HEK293 (cell line): ENCODE measurements around the gene IFI30.
A peak's percentile ranks its signal among the peaks of the same experiment; 100 is the strongest.

Experiments used
- CTCF ChIA-PET: fragments of 350-600 bp; formaldehyde crosslinking; extraction: SDS; loops from one replicate; lab custom pipeline; 2021; ENCODE audit warnings: antibody characterized with exemption; lab: Yijun Ruan, JAX
- POLR2A ChIA-PET: fragments of 300-600 bp; formaldehyde crosslinking; extraction: SDS; loops from one replicate; lab custom pipeline; 2020; ENCODE audit warnings: antibody characterized with exemption, inconsistent platforms; lab: Yijun Ruan, JAX
- H3K27ac ChIP-seq: fragments of 200-500 bp; sonication (Bioruptor generic); 2 replicates; pipeline ENCODE4 v1.5.1; 2014; ENCODE audit warnings: low read depth, low read length, control low read depth, inconsistent platforms; ENCODE audit errors: extremely low read depth
- H3K36me3 ChIP-seq, 2 experiments: fragments of 200-500 bp in 1 of 2; sonication (Bioruptor generic) in 1 of 2; 1 replicate in 1 of 2; 2 replicates in 1 of 2; pipeline ENCODE4 v1.5.1; 2014 to 2017; ENCODE audit warnings: inconsistent platforms in 2 of 2, low read length in 2 of 2; ENCODE audit not compliant: control insufficient read depth in 2 of 2, insufficient read depth in 1 of 2
- H3K4me1 ChIP-seq: fragments of 200-500 bp; sonication (Bioruptor generic); 2 replicates; pipeline ENCODE4 v1.5.1; 2014; ENCODE audit warnings: mild to moderate bottlenecking, low read length, inconsistent platforms; ENCODE audit not compliant: control insufficient read depth, insufficient read depth
- H3K4me3 ChIP-seq: 2 replicates; pipeline ENCODE4 v1.5.1; 2011; ENCODE audit warnings: low read depth, mild to moderate bottlenecking, control low read depth, low read length, moderate library complexity
- H3K9me3 ChIP-seq: fragments of 200-500 bp; sonication (Bioruptor generic); 2 replicates; pipeline ENCODE4 v1.5.1; 2014; ENCODE audit warnings: low read depth, low read length, inconsistent platforms; ENCODE audit not compliant: control insufficient read depth, insufficient read depth
- EGR2 ChIP-seq: fragments of 450-650 bp; formaldehyde crosslinking; IDR thresholded peaks from 2 replicates; pipeline ENCODE4 v1.5.1; 2016; ENCODE audit warnings: low read depth, missing biosample characterization, missing genetic modification characterization
- GLIS2 ChIP-seq: fragments of 450-650 bp; formaldehyde crosslinking; IDR thresholded peaks from 2 replicates; pipeline ENCODE4 v1.5.1; 2016; ENCODE audit warnings: missing biosample characterization, missing genetic modification characterization
- KLF1 ChIP-seq: fragments of 450-650 bp; formaldehyde crosslinking; IDR thresholded peaks from 2 replicates; pipeline ENCODE4 v1.5.1; 2016; ENCODE audit warnings: missing biosample characterization, missing genetic modification characterization
- KLF10 ChIP-seq: fragments of 450-650 bp; IDR thresholded peaks from 2 replicates; pipeline ENCODE4 v1.5.1; 2018; ENCODE audit warnings: missing biosample characterization, mild to moderate bottlenecking, missing genetic modification characterization
- SP2 ChIP-seq: fragments of 450-650 bp; formaldehyde crosslinking; IDR thresholded peaks from 2 replicates; pipeline ENCODE4 v1.5.1; 2016; ENCODE audit warnings: missing biosample characterization, missing genetic modification characterization
- SP3 ChIP-seq: fragments of 450-650 bp; formaldehyde crosslinking; IDR thresholded peaks from 2 replicates; pipeline ENCODE4 v1.5.1; 2016; ENCODE audit warnings: missing biosample characterization, missing genetic modification characterization
- ZBTB20 ChIP-seq: fragments of 450-650 bp; formaldehyde crosslinking; IDR thresholded peaks from 2 replicates; pipeline ENCODE4 v1.5.1; 2016; ENCODE audit warnings: missing biosample characterization, missing genetic modification characterization
- ZBTB48 ChIP-seq: fragments of 450-650 bp; formaldehyde crosslinking; IDR thresholded peaks from 2 replicates; pipeline ENCODE4 v1.5.1; 2016; ENCODE audit warnings: missing biosample characterization, missing genetic modification characterization
- ZBTB8A ChIP-seq: fragments of 450-650 bp; formaldehyde crosslinking; IDR thresholded peaks from 2 replicates; pipeline ENCODE4 v1.5.1; 2016; ENCODE audit warnings: missing biosample characterization, missing genetic modification characterization
- ZFHX2 ChIP-seq: fragments of 450-650 bp; formaldehyde crosslinking; conservative IDR thresholded peaks from 2 replicates; pipeline ENCODE4 v1.5.1; 2016; ENCODE audit warnings: missing biosample characterization, missing genetic modification characterization
- ZNF112 ChIP-seq: fragments of 450-650 bp; formaldehyde crosslinking; IDR thresholded peaks from 2 replicates; pipeline ENCODE4 v1.5.0; 2017; ENCODE audit warnings: missing biosample characterization, missing genetic modification characterization
- ZNF121 ChIP-seq: fragments of 450-650 bp; formaldehyde crosslinking; IDR thresholded peaks from 2 replicates; pipeline ENCODE4 v1.5.1; 2016; ENCODE audit warnings: missing biosample characterization, missing genetic modification characterization
- ZNF175 ChIP-seq: fragments of 450-650 bp; formaldehyde crosslinking; IDR thresholded peaks from 2 replicates; pipeline ENCODE4 v1.5.1; 2016; ENCODE audit warnings: missing biosample characterization, missing genetic modification characterization
- ZNF184 ChIP-seq: fragments of 450-650 bp; IDR thresholded peaks from 2 replicates; pipeline ENCODE4 v1.5.1; 2018; ENCODE audit warnings: missing biosample characterization, mild to moderate bottlenecking, missing genetic modification characterization
- ZNF2 ChIP-seq: fragments of 450-650 bp; formaldehyde crosslinking; IDR thresholded peaks from 2 replicates; pipeline ENCODE4 v1.5.1; 2016; ENCODE audit warnings: missing biosample characterization, missing genetic modification characterization
- ZNF335 ChIP-seq: fragments of 450-650 bp; formaldehyde crosslinking; conservative IDR thresholded peaks from 2 replicates; pipeline ENCODE4 v1.5.1; 2016; ENCODE audit warnings: missing biosample characterization, missing genetic modification characterization
- ZNF558 ChIP-seq: fragments of 450-650 bp; formaldehyde crosslinking; IDR thresholded peaks from 2 replicates; pipeline ENCODE4 v1.5.1; 2016; ENCODE audit warnings: missing biosample characterization, missing genetic modification characterization
- ZNF629 ChIP-seq: fragments of 450-650 bp; formaldehyde crosslinking; IDR thresholded peaks from 2 replicates; pipeline ENCODE4 v1.5.1; 2017; ENCODE audit warnings: missing biosample characterization, missing genetic modification characterization
- ZNF654 ChIP-seq: fragments of 450-650 bp; formaldehyde crosslinking; IDR thresholded peaks from 2 replicates; pipeline ENCODE4 v1.5.1; 2016; ENCODE audit warnings: low read depth, missing biosample characterization, missing genetic modification characterization
- ZNF658 ChIP-seq: fragments of 450-650 bp; formaldehyde crosslinking; IDR thresholded peaks from 2 replicates; pipeline ENCODE4; 2016; ENCODE audit warnings: missing biosample characterization, missing genetic modification characterization
- ZNF785 ChIP-seq: fragments of 450-650 bp; formaldehyde crosslinking; IDR thresholded peaks from 2 replicates; pipeline ENCODE4 v1.5.1; 2016; ENCODE audit warnings: missing biosample characterization, missing genetic modification characterization
- ZXDB ChIP-seq: fragments of 450-650 bp; formaldehyde crosslinking; IDR thresholded peaks from 2 replicates; pipeline ENCODE4 v1.5.1; 2016; ENCODE audit warnings: missing biosample characterization, missing genetic modification characterization
- TF ChIP-seq, protein P1 (sequence below): sonication (generic); formaldehyde crosslinking; IDR thresholded peaks from 2 replicates; pipeline ENCODE4 v1.8.1; 2022; ENCODE audit warnings: mild to moderate bottlenecking, moderate library complexity, missing genetic modification reagents
- TF ChIP-seq, protein P2 (sequence below): fragments of 450-650 bp; formaldehyde crosslinking; IDR thresholded peaks from 2 replicates; pipeline ENCODE4 v1.5.1; 2016; ENCODE audit warnings: missing biosample characterization, missing genetic modification characterization, low read depth
- TF ChIP-seq, protein P3 (sequence below): fragments of 450-650 bp; formaldehyde crosslinking; IDR thresholded peaks from 2 replicates; pipeline ENCODE4 v1.5.1; 2016; ENCODE audit warnings: missing biosample characterization, missing genetic modification characterization
- TF ChIP-seq, protein P4 (sequence below): fragments of 450-650 bp; formaldehyde crosslinking; IDR thresholded peaks from 2 replicates; pipeline ENCODE4 v1.5.1; 2016; ENCODE audit warnings: missing biosample characterization, missing genetic modification characterization
- TF ChIP-seq, protein P5 (sequence below): fragments of 450-650 bp; formaldehyde crosslinking; IDR thresholded peaks from 2 replicates; pipeline ENCODE4 v1.5.1; 2016; ENCODE audit warnings: missing biosample characterization, missing genetic modification characterization
- TF ChIP-seq, protein P6 (sequence below): fragments of 450-650 bp; formaldehyde crosslinking; IDR thresholded peaks from 2 replicates; pipeline ENCODE4 v1.5.1; 2016; ENCODE audit warnings: missing biosample characterization, missing genetic modification characterization

IFI30 gene

DNA sequence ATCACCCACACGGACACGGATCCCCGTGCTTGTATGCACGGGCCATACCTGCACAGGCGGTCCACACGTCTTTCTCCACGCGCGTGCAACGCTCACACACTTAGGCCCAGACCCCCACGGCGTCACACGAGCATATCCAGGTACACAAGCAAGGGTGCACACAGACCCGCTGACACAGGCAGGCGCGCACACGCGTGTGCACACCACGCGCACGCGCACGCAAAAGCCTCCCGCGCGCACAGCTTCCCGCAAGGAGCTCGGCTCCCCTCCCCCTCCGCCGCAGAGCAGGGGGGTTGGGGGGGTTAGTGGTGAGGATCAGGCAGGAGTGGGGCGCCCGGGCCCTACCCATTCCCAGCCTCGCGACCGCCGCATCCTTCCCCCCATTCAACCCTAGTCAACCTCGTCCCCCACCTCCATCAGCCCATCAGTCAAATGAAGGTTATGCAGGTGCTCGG, 29.8 kb downstream of the IFI30 start (continued):
- no peak for TF ChIP-seq ZNF654
- TF ChIP-seq ZNF184, result no peak
- no peak for TF ChIP-seq ZFHX2 (tag by site-specific recombination)
- 0 out of 2 replicates have a peak, but pooled peaks have one; percentile 18 for TF ChIP-seq ZNF121 (tag by site-specific recombination)
- TF ChIP-seq ZNF2 (tag by site-specific recombination), result 0 out of 2 replicates have a peak, but pooled peaks have one; percentile 34
- TF ChIP-seq, all 188 proteins: peak for 21

DNA sequence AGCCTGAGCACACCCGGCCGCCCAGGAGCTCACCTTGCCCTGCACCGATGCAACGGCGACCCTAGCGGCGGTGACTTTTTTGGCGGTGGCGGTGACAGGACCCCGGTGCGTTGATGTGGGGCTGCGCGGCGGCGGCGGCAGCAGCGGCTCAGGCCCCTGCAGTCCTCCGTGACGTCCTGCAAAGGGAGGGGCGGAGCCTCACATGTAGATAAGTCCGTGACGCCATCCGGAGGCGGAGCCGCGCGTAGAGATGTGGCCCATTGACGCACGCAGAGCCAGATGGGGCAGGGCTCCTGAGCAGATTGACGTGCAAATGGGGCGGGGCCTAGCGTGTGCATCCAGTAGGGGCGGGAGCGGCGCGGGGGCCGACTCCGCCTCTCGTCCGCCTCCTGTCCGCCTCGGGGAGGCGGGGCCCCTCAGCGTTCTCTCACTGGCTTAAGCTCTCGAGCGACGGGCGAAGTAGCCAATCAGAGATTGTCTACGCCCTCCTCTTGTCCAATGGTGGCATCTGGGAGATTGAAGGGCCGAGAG, 30.3 kb downstream of the IFI30 start, which contains the start of gene RAB3A:
TSS of gene RAB3A (minus strand) at position 180 of the 531 bp plus-strand sequence. CDS start 1,302 bp downstream, outside the sequence.
- TF ChIP-seq ZNF175 (tag by site-specific recombination), result no peak
- TF ChIP-seq ZBTB20 (tag by site-specific recombination), result no peak
- TF ChIP-seq, protein P1, sequence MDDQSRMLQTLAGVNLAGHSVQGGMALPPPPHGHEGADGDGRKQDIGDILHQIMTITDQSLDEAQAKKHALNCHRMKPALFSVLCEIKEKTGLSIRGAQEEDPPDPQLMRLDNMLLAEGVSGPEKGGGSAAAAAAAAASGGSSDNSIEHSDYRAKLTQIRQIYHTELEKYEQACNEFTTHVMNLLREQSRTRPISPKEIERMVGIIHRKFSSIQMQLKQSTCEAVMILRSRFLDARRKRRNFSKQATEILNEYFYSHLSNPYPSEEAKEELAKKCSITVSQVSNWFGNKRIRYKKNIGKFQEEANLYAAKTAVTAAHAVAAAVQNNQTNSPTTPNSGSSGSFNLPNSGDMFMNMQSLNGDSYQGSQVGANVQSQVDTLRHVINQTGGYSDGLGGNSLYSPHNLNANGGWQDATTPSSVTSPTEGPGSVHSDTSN (CRISPR knock-in tag), result peak; percentile 99
- TF ChIP-seq EGR2 (tag by site-specific recombination), result peak; percentile 82
- no peak for TF ChIP-seq ZNF112
- peak; percentile 99 for TF ChIP-seq KLF10 (tag by site-specific recombination)
- TF ChIP-seq ZXDB (tag by site-specific recombination), result peak; percentile 93
- peak; percentile 16; the same call in 1 of the 2 replicates for TF ChIP-seq ZBTB8A (tag by site-specific recombination)
- TF ChIP-seq GLIS2 (tag by site-specific recombination), result peak; percentile 38; the same call in 1 of the 2 replicates
- peak; percentile 87; the same call in 1 of the 2 replicates for TF ChIP-seq ZNF335 (tag by site-specific recombination)
- TF ChIP-seq SP2 (tag by site-specific recombination), result peak; percentile 99
- peak; percentile 84 for TF ChIP-seq KLF1 (tag by site-specific recombination)
- TF ChIP-seq, protein P2, sequence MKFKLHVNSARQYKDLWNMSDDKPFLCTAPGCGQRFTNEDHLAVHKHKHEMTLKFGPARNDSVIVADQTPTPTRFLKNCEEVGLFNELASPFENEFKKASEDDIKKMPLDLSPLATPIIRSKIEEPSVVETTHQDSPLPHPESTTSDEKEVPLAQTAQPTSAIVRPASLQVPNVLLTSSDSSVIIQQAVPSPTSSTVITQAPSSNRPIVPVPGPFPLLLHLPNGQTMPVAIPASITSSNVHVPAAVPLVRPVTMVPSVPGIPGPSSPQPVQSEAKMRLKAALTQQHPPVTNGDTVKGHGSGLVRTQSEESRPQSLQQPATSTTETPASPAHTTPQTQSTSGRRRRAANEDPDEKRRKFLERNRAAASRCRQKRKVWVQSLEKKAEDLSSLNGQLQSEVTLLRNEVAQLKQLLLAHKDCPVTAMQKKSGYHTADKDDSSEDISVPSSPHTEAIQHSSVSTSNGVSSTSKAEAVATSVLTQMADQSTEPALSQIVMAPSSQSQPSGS, result peak; percentile 60; the same call in 1 of the 2 replicates
- TF ChIP-seq, protein P3, sequence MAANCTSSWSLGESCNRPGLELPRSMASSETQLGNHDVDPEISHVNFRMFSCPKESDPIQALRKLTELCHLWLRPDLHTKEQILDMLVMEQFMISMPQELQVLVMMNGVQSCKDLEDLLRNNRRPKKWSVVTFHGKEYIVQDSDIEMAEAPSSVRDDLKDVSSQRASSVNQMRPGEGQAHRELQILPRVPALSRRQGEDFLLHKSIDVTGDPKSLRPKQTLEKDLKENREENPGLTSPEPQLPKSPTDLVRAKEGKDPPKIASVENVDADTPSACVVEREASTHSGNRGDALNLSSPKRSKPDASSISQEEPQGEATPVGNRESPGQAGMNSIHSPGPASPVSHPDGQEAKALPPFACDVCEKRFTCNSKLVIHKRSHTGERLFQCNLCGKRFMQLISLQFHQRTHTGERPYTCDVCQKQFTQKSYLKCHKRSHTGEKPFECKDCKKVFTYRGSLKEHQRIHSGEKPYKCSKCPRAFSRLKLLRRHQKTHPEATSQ (tag by site-specific recombination), result 0 out of 2 replicates have a peak, but pooled peaks have one; percentile 3
- TF ChIP-seq ZNF558 (tag by site-specific recombination), result no peak
- peak; percentile 82 for TF ChIP-seq ZFHX2 (tag by site-specific recombination)
- TF ChIP-seq SP3 (tag by site-specific recombination), result peak; percentile 100
- TF ChIP-seq, protein P4, sequence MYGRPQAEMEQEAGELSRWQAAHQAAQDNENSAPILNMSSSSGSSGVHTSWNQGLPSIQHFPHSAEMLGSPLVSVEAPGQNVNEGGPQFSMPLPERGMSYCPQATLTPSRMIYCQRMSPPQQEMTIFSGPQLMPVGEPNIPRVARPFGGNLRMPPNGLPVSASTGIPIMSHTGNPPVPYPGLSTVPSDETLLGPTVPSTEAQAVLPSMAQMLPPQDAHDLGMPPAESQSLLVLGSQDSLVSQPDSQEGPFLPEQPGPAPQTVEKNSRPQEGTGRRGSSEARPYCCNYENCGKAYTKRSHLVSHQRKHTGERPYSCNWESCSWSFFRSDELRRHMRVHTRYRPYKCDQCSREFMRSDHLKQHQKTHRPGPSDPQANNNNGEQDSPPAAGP, result peak; percentile 61; the same call in 1 of the 2 replicates
- TF ChIP-seq ZNF785 (tag by site-specific recombination), result no peak
- 0 out of 2 replicates have a peak, but pooled peaks have one; percentile 27 for TF ChIP-seq ZBTB48 (tag by site-specific recombination)
- peak; percentile 93 for TF ChIP-seq ZNF629
- TF ChIP-seq, protein P5, sequence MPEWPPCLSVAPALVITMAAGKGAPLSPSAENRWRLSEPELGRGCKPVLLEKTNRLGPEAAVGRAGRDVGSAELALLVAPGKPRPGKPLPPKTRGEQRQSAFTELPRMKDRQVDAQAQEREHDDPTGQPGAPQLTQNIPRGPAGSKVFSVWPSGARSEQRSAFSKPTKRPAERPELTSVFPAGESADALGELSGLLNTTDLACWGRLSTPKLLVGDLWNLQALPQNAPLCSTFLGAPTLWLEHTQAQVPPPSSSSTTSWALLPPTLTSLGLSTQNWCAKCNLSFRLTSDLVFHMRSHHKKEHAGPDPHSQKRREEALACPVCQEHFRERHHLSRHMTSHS (tag by site-specific recombination), result no peak
- no peak for TF ChIP-seq ZNF658 (tag by site-specific recombination)
- TF ChIP-seq, protein P6, sequence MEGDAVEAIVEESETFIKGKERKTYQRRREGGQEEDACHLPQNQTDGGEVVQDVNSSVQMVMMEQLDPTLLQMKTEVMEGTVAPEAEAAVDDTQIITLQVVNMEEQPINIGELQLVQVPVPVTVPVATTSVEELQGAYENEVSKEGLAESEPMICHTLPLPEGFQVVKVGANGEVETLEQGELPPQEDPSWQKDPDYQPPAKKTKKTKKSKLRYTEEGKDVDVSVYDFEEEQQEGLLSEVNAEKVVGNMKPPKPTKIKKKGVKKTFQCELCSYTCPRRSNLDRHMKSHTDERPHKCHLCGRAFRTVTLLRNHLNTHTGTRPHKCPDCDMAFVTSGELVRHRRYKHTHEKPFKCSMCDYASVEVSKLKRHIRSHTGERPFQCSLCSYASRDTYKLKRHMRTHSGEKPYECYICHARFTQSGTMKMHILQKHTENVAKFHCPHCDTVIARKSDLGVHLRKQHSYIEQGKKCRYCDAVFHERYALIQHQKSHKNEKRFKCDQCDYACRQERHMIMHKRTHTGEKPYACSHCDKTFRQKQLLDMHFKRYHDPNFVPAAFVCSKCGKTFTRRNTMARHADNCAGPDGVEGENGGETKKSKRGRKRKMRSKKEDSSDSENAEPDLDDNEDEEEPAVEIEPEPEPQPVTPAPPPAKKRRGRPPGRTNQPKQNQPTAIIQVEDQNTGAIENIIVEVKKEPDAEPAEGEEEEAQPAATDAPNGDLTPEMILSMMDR (tag by site-specific recombination), result peak; percentile 87
- Histone ChIP-seq H3K36me3 (peaks cover 4 to 7% of the 10 kb centered on the region in 2 experiments; a peak in 2 of 3 replicates), H3K4me3 (peak within 1 kb of the TSS; percentile 70), H3K9me3 (no peaks in the 10 kb centered on the region), H3K4me1 (peaks cover 8% of the 10 kb centered on the region), H3K27ac (peak within 1 kb of the TSS; percentile 60)
- POLR2A ChIA-PET, result interaction anchor here (0.6 to 3.1 kb wide), 6 partner anchors 11 to 631 kb away, joined by 3 to 30 read pairs (median 4); partner anchors contain the start of genes JUND and MPV17L2
- CTCF ChIA-PET, result interaction anchor here (1.7 to 8.5 kb wide), 2 partner anchors 12 to 48 kb away, joined by 9 to 121 read pairs; partner anchors contain the start of gene MPV17L2
